SKM-1 (cell line): Measurements from ENCODE around the gene NUDCD3.

Experiments
- DNase-seq: peaks from one replicate; lab custom pipeline; 2025; ENCODE audit not compliant: unreplicated experiment; lab: John Stamatoyannopoulos, UW

NUDCD3 gene

GRCh38 chr7:44402401-44403060 lies 87.9 kb downstream of the NUDCD3 start:
- no peak for DNase-seq

- DNase-seq, result no peak
Measured at GRCh38 chr7:44401692-44402091, 88.8 kb downstream of the NUDCD3 start.

GRCh38 chr7:44400033-44400511 lies 90.4 kb downstream of the NUDCD3 start:
- DNase-seq, result no peak

GRCh38 chr7:44398953-44399574 lies 91.4 kb downstream of the NUDCD3 start:
- no peak for DNase-seq

GRCh38 chr7:44398511-44398911 lies 91.9 kb downstream of the NUDCD3 start:
- DNase-seq, result no peak

- no peak for DNase-seq
Measured at GRCh38 chr7:44396931-44397545, 93.4 kb downstream of the NUDCD3 start.

GRCh38 chr7:44396496-44396895 lies 94.0 kb downstream of the NUDCD3 start:
- no peak for DNase-seq

GRCh38 chr7:44395067-44395466 lies 95.4 kb downstream of the NUDCD3 start:
- no peak for DNase-seq

GRCh38 chr7:44394636-44395035 lies 95.8 kb downstream of the NUDCD3 start:
- DNase-seq, result no peak

- no peak for DNase-seq
Measured at GRCh38 chr7:44394112-44394447, 96.4 kb downstream of the NUDCD3 start.

GRCh38 chr7:44393238-44394111 lies 97.0 kb downstream of the NUDCD3 start:
- no peak for DNase-seq

GRCh38 chr7:44392618-44393010 lies 97.8 kb downstream of the NUDCD3 start:
- no peak for DNase-seq

GRCh38 chr7:44391746-44392617 lies 98.5 kb downstream of the NUDCD3 start:
- no peak for DNase-seq

GRCh38 chr7:44391171-44391570 lies 99.3 kb downstream of the NUDCD3 start:
- DNase-seq, result no peak

- no peak for DNase-seq
Measured at GRCh38 chr7:44390701-44391100, 99.8 kb downstream of the NUDCD3 start.

GRCh38 chr7:44388089-44388970 lies 102.1 kb downstream of the NUDCD3 start:
- DNase-seq, result no peak

GRCh38 chr7:44387389-44387788 lies 103.1 kb downstream of the NUDCD3 start:
- DNase-seq, result no peak

- DNase-seq, result no peak
Measured at GRCh38 chr7:44386139-44386913, 104.1 kb downstream of the NUDCD3 start.
